Thymus (tissue), 11 donors: ENCODE data around the gene SERPINB1. TPM values are rescaled to one million over a fixed set of nuclear protein-coding genes. Genes with fewer than 3 reads are reported as not detected.
"Not testable (repeated sequence)": the region's sequence is repeated elsewhere in the genome, so short reads cannot be mapped to it uniquely, and the experiment has no call there.

Source experiments
- DNase-seq, 9 donors: peaks; one replicate each; pipeline ENCODE4 v3.0.0-alpha.2; 2013; ENCODE audit warnings: low spot score in 9 of 9, low read depth in 6 of 9, missing footprints in 1 of 9
- H3K27ac ChIP-seq, 2 donors: one replicate each; pipeline ENCODE4 v1.5.1; 2013; ENCODE audit warnings: control low read depth in 1 of 2, low read depth in 1 of 2, low read length in 1 of 2, mild to moderate bottlenecking in 1 of 2, moderate library complexity in 1 of 2
- H3K27me3 ChIP-seq, 2 donors: one replicate each; pipeline ENCODE4 v1.5.1; 2013; ENCODE audit warnings: low read length in 1 of 2; ENCODE audit not compliant: control insufficient read depth in 2 of 2, insufficient read depth in 1 of 2
- H3K36me3 ChIP-seq, 2 donors: one replicate each; pipeline ENCODE4 v1.5.1; 2013; ENCODE audit warnings: low read length in 1 of 2, mild to moderate bottlenecking in 1 of 2, moderate library complexity in 1 of 2; ENCODE audit not compliant: control insufficient read depth in 2 of 2, insufficient read depth in 2 of 2
- H3K4me1 ChIP-seq, 2 donors: one replicate each; pipeline ENCODE4 v1.5.1; 2013; ENCODE audit warnings: low read length in 2 of 2; ENCODE audit not compliant: control insufficient read depth in 2 of 2, insufficient read depth in 2 of 2
- H3K4me3 ChIP-seq, 2 donors: one replicate each; pipeline ENCODE4 v1.5.1; 2013; ENCODE audit warnings: low read length in 2 of 2, control low read depth in 1 of 2, mild to moderate bottlenecking in 1 of 2
- H3K9me3 ChIP-seq, 2 donors: one replicate each; pipeline ENCODE4 v1.5.1; 2013; ENCODE audit warnings: low read length in 1 of 2, mild to moderate bottlenecking in 1 of 2; ENCODE audit not compliant: control insufficient read depth in 2 of 2, insufficient read depth in 1 of 2
- WGBS: extraction: QIAGEN DNeasy Blood & Tissue Kit; methylation state at CpG from one replicate; pipeline ENCODE4 v1.1.7; 2013; 5-methylcytosine and 5-hydroxymethylcytosine counted together
- polyA plus RNA-seq: library from polyadenylated mRNA; stranded (reverse); fragments of 200-250 nt; gene quantifications from one replicate; pipeline ENCODE4 v1.2.3, GENCODE V29; 2013
- total RNA-seq: library from RNA; stranded (reverse); fragments of 120-200 nt; gene quantifications from one replicate; pipeline ENCODE4 v1.2.4, GENCODE V29; 2013
- donor health status: healthy.

SERPINB1 gene
- total and polyA plus RNA-seq, 2 donors, result 29.9 to 120 TPM

GRCh38 chr6:2853378-2853768 lies 11.7 kb upstream of the SERPINB1 start:
- not testable (repeated sequence) for H3K27me3 ChIP-seq, DNase-seq, H3K4me3 ChIP-seq, H3K9me3 ChIP-seq, H3K36me3 ChIP-seq
- WGBS, result 100% methylated on average over 1 of the region's 1 CpG
- peak overlapping the region; percentile 81 to 86 for H3K27ac ChIP-seq
- H3K4me1 ChIP-seq, result peaks cover 22 to 57% of the 10 kb centered on the region in 2 donors

DNA sequence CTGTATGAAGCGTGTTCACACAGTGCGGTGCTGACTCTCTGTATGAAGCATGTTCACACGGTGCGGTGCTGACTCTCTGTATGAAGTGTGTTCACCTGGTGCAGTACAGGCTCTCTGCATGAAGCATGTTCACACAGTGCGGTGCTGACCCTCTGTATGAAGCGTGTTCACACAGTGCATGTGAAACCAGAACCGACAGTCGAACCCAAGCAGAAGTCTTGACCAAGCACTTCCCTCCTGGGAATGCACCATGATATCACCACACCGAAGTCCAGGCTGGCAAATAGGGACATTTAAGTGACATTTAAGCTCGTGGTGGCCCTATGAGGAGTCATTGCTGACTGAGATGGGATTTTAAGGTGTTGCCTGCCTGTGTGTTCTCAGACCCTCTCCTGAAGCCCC lies 11.3 kb upstream of the SERPINB1 start:
- H3K27ac ChIP-seq, result peak overlapping the region in 1 of 2 donors; percentile 46
- 87% methylated on average over 10 of the region's 10 CpGs for WGBS

DNA sequence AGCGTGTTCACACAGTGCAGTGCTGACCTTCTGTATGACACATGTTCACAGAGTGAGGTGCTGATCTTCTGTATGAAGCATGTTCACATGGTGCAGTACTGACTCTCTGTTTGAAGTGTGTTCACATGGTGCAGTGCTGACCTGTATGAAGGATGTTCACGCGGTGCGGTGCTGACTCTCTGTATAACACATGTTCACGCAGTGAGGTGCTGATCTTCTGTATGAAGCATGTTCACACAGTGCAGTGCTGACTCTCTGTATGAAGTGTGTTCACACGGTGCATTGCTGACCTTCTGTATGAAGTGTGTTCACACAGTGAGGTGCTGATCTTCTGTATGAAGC lies 10.8 kb upstream of the SERPINB1 start:
- 82% methylated on average over 6 of the region's 6 CpGs for WGBS

More for the DNA sequence above, 11.3 kb upstream of the SERPINB1 start:
- H3K27me3 ChIP-seq, result no peaks in the 10 kb centered on the region
- no peak for DNase-seq
- no peaks in the 10 kb centered on the region for H3K36me3 ChIP-seq
- peaks cover 0 to 3% of the 10 kb centered on the region in 2 donors for H3K9me3 ChIP-seq
- no peak overlapping the region for H3K4me3 ChIP-seq
- H3K4me1 ChIP-seq, result peaks cover 19 to 55% of the 10 kb centered on the region in 2 donors

DNA sequence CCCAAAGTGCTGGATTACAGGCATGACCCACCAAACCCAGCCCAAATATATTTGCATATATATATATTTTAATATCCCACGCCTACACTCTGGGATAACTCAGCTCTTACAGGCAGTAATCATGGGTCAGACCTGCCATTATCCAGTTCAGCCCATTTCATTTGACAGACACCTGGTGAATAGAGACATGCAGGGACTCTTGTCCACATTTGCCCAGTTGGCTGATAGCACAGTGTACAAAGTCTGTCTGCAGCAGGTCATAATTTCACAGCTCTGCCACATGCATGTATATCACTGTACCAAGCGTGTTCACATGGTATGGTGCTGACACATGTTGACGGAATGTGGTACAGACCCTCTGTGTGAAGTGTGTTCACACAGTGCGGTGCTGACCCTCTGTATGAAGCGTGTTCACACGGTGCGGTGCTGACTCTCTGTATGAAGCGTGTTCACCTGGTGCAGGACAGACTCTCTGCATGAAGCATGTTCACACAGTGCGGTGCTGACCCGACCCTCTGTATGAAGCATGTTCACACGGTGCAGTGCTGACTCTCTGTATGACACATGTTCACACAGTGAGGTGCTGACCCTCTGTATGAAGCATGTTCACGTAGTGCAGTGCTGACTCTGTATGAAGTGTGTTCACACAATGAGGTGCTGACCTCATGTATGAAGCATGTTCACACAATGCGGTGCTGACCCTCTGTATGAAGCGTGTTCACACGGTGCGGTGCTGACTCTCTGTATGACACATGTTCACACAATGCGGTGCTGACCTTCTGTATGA lies 10.3 kb upstream of the SERPINB1 start:
- H3K27ac ChIP-seq, result no peak overlapping the region
- H3K27me3 ChIP-seq, result no peaks in the 10 kb centered on the region
- 92% methylated on average over 17 of the region's 17 CpGs for WGBS
- peaks cover 9 to 45% of the 10 kb centered on the region in 2 donors for H3K4me1 ChIP-seq
- DNase-seq, result no peak
- H3K9me3 ChIP-seq, result no peaks in the 10 kb centered on the region
- no peaks in the 10 kb centered on the region for H3K36me3 ChIP-seq
- no peak overlapping the region for H3K4me3 ChIP-seq

More for the DNA sequence above, 10.8 kb upstream of the SERPINB1 start:
- Histone ChIP-seq H3K27ac (no peak overlapping the region), H3K27me3 (no peaks in the 10 kb centered on the region), H3K4me3 (no peak overlapping the region), H3K4me1 (peaks cover 15 to 51% of the 10 kb centered on the region in 2 donors), H3K9me3 (no peaks in the 10 kb centered on the region), H3K36me3 (no peaks in the 10 kb centered on the region)
- no peak for DNase-seq

- no peak overlapping the region for H3K27ac ChIP-seq
- H3K36me3 ChIP-seq, result no peaks in the 10 kb centered on the region
- no peaks in the 10 kb centered on the region for H3K27me3 ChIP-seq
- no peaks in the 10 kb centered on the region for H3K9me3 ChIP-seq
- no peak for DNase-seq
- H3K4me3 ChIP-seq, result no peak overlapping the region
- 83% methylated on average over 5 of the region's 5 CpGs for WGBS
- H3K4me1 ChIP-seq, result peaks cover 8 to 44% of the 10 kb centered on the region in 2 donors
Measured at GRCh38 chr6:2850538-2851113, 9.0 kb upstream of the SERPINB1 start.

DNA sequence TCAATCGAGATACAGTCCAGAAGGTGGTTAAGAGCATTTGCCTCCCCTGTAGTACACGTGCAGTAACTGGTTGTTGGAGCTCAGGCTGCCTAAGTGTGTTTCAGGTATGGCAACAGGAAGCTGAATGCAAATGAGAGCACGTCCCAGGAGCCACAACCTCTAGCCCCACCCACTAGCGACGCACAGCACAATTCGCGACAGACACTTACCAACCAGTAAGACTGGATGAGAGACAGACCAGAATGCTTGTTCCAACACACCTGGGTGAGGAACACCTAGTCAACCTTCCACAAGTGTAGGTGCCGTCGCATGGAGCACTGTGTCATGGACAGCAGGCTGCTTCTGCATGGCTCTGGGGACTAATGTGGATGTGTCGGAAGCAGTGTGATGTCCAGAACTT lies 7.2 kb upstream of the SERPINB1 start:
- WGBS, result 77% methylated on average over 10 of the region's 10 CpGs
- Histone ChIP-seq H3K4me3 (no peak overlapping the region), H3K27ac (peak overlapping the region in 1 of 2 donors; percentile 36), H3K27me3 (no peaks in the 10 kb centered on the region), H3K9me3 (no peaks in the 10 kb centered on the region), H3K36me3 (no peaks in the 10 kb centered on the region), H3K4me1 (peaks cover 1 to 26% of the 10 kb centered on the region in 2 donors)
- peak in 4 of 9 donors; percentile 68 to 86 (median 72) for DNase-seq

GRCh38 chr6:2845880-2846208 lies 4.2 kb upstream of the SERPINB1 start:
- no peak overlapping the region for H3K4me3 ChIP-seq
- H3K36me3 ChIP-seq, result no peaks in the 10 kb centered on the region
- no peak overlapping the region for H3K27ac ChIP-seq
- DNase-seq, result no peak
- 84% methylated on average over 6 of the region's 6 CpGs for WGBS
- H3K4me1 ChIP-seq, result peaks cover 13 to 42% of the 10 kb centered on the region in 2 donors
- no peaks in the 10 kb centered on the region for H3K27me3 ChIP-seq
- H3K9me3 ChIP-seq, result no peaks in the 10 kb centered on the region

DNA sequence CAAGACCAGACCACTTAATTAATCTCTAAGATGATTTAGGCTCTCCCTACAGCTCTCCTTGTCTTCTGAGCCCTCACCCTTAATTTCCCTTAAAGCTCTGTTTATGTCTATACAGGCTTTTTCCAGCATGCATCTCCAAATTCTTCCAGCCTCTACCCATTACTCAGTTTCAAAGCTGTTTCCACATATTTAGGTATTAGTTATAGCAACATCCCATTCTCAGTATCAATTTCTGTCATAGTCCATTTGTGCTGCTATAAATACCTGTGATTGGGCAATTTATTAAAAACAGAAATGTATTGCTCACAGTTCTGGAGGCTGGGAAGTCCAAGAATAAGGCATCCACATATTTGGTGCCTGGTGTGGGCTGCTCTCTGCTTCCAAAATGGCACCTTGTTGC lies 2.3 kb upstream of the SERPINB1 start:
- Histone ChIP-seq H3K9me3 (no peaks in the 10 kb centered on the region), H3K27ac (no peak overlapping the region), H3K4me1 (peaks cover 13 to 53% of the 10 kb centered on the region in 2 donors), H3K27me3 (no peaks in the 10 kb centered on the region), H3K36me3 (no peaks in the 10 kb centered on the region), H3K4me3 (no peak overlapping the region)
- no peak for DNase-seq

DNA sequence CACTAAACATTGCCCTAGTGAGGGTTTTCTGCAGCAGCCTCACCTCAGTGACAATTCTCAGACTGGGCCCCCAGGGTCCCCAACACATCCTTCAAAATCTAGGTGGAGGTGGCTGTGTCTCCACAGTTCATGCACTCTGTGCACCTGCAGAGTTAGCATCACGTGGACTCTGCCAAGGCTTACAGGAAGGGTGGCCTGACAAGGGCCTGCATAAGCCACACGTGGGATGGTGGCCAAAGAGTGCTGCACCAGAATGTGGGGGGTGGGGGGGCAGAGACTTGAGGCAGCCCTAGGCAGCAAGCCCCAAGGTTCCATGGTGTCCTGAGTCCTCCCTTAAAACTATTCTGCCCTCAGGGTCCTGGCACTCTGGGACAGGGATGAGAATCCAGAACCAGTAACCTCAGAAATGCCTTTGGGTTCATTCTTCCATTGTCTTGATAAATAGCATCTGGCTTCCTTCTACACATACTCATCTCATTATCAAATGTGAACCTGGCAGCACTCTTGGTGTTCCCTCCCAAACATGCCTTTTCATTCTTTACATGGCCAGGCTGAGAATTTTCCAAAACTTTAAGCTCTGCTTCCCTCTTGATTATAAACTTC lies 1.6 kb upstream of the SERPINB1 start:
- H3K4me3 ChIP-seq, result no peak overlapping the region
- no peak overlapping the region for H3K27ac ChIP-seq
- DNase-seq, result peak in 1 of 9 donors; percentile 46
- H3K27me3 ChIP-seq, result no peaks in the 10 kb centered on the region
- 6% methylated on average over 2 of the region's 2 CpGs for WGBS
- peaks cover 13 to 45% of the 10 kb centered on the region in 2 donors for H3K4me1 ChIP-seq
- H3K9me3 ChIP-seq, result no peaks in the 10 kb centered on the region
- H3K36me3 ChIP-seq, result peaks cover 0 to 1% of the 10 kb centered on the region in 2 donors
